ENCODE measurements around the gene DCDC2.
"Not testable (repeated sequence)": the region's sequence is repeated elsewhere in the genome, so short reads cannot be mapped to it uniquely, and the experiment has no call there.

Gene DCDC2

GRCh38 chr6:24391208-24391607 is 33.3 kb upstream of the DCDC2 start:
- H3K27me3 ChIP-seq (ENCODE audit: insufficient read depth, low read depth): no peaks in the 10 kb centered on the region
- no peaks in the 10 kb centered on the region for H3K36me3 ChIP-seq (ENCODE audit: insufficient read depth)
- H3K79me2 ChIP-seq (ENCODE audit: insufficient read depth, low read depth): no peaks in the 10 kb centered on the region
- H3K4me3 ChIP-seq (IDR thresholded peaks at IDR 0.05; ENCODE audit: insufficient read depth, low read depth, low read length): no peak overlapping the region
- no peak overlapping the region for H2AFZ ChIP-seq (ENCODE audit: low read depth)
- no peak overlapping the region for H3K9ac ChIP-seq
- H4K20me1 ChIP-seq (ENCODE audit: insufficient read depth): no peaks in the 10 kb centered on the region
- H3K27ac ChIP-seq: no peak overlapping the region
- peak overlapping the region; percentile 17; the same call in 1 of the 2 replicates for H3K4me2 ChIP-seq
- peaks cover 12% of the 10 kb centered on the region for H3K4me1 ChIP-seq (ENCODE audit: low read depth, poor library complexity, severe bottlenecking)
- no peak for TF ChIP-seq CTCF (conservative IDR thresholded peaks at IDR 0.05; ENCODE audit: low read depth, low read length)

GRCh38 chr6:24387818-24388217 is 30.0 kb upstream of the DCDC2 start:
- no peak for TF ChIP-seq CTCF (conservative IDR thresholded peaks at IDR 0.05; ENCODE audit: low read depth, low read length)

GRCh38 chr6:24385536-24386269 is 27.8 kb upstream of the DCDC2 start:
- Histone ChIP-seq H3K27ac (no peak overlapping the region), H3K4me1 (ENCODE audit: low read depth, poor library complexity, severe bottlenecking) (no peaks in the 10 kb centered on the region), H3K79me2 (ENCODE audit: insufficient read depth, low read depth) (no peaks in the 10 kb centered on the region), H3K36me3 (ENCODE audit: insufficient read depth) (no peaks in the 10 kb centered on the region), H3K27me3 (ENCODE audit: insufficient read depth, low read depth) (no peaks in the 10 kb centered on the region), H2AFZ (ENCODE audit: low read depth) (no peak overlapping the region), H4K20me1 (ENCODE audit: insufficient read depth) (no peaks in the 10 kb centered on the region), H3K4me3 (IDR thresholded peaks at IDR 0.05; ENCODE audit: insufficient read depth, low read depth, low read length) (no peak overlapping the region), H3K9ac (no peak overlapping the region), H3K4me2 (no peak overlapping the region)
- TF ChIP-seq CTCF (conservative IDR thresholded peaks at IDR 0.05; ENCODE audit: low read depth, low read length): no peak

More at GRCh38 chr6:24387818-24388217, 30.0 kb upstream of the DCDC2 start:
- Histone ChIP-seq H3K36me3 (ENCODE audit: insufficient read depth) (no peaks in the 10 kb centered on the region), H3K4me1 (ENCODE audit: low read depth, poor library complexity, severe bottlenecking) (peaks cover 12% of the 10 kb centered on the region), H2AFZ (ENCODE audit: low read depth) (no peak overlapping the region), H4K20me1 (ENCODE audit: insufficient read depth) (no peaks in the 10 kb centered on the region), H3K4me2 (no peak overlapping the region), H3K27me3 (ENCODE audit: insufficient read depth, low read depth) (no peaks in the 10 kb centered on the region), H3K4me3 (IDR thresholded peaks at IDR 0.05; ENCODE audit: insufficient read depth, low read depth, low read length) (no peak overlapping the region), H3K79me2 (ENCODE audit: insufficient read depth, low read depth) (no peaks in the 10 kb centered on the region), H3K27ac (no peak overlapping the region), H3K9ac (no peak overlapping the region)

- H3K36me3 ChIP-seq (ENCODE audit: insufficient read depth); H3K27ac ChIP-seq; H3K9ac ChIP-seq; H3K27me3 ChIP-seq (ENCODE audit: insufficient read depth, low read depth); H2AFZ ChIP-seq (ENCODE audit: low read depth); H4K20me1 ChIP-seq (ENCODE audit: insufficient read depth); H3K79me2 ChIP-seq (ENCODE audit: insufficient read depth, low read depth); H3K4me1 ChIP-seq (ENCODE audit: low read depth, poor library complexity, severe bottlenecking); H3K4me2 ChIP-seq; H3K4me3 ChIP-seq (IDR thresholded peaks at IDR 0.05; ENCODE audit: insufficient read depth, low read depth, low read length): not testable (repeated sequence)
These were observed 26.7 kb upstream of the DCDC2 start for GRCh38 chr6:24384369-24385130.

- not testable (repeated sequence) for H2AFZ ChIP-seq (ENCODE audit: low read depth); H3K4me3 ChIP-seq (IDR thresholded peaks at IDR 0.05; ENCODE audit: insufficient read depth, low read depth, low read length); H3K27me3 ChIP-seq (ENCODE audit: insufficient read depth, low read depth); H3K79me2 ChIP-seq (ENCODE audit: insufficient read depth, low read depth); H4K20me1 ChIP-seq (ENCODE audit: insufficient read depth); H3K36me3 ChIP-seq (ENCODE audit: insufficient read depth); H3K4me1 ChIP-seq (ENCODE audit: low read depth, poor library complexity, severe bottlenecking); H3K4me2 ChIP-seq; H3K27ac ChIP-seq; H3K9ac ChIP-seq
These were observed 25.1 kb upstream of the DCDC2 start for GRCh38 chr6:24382891-24383494.

All from KMS-11 (cell line).